HG03439 (cell line): ENCODE data around the gene DCAF5.

Experiments
- ATAC-seq: cut with Tn5 transposase; IDR thresholded peaks from one replicate; pipeline ENCODE4 v1.9.1; 2021; ENCODE audit warnings: mild to moderate bottlenecking, moderate library complexity; ENCODE audit not compliant: unreplicated experiment

The DCAF5 gene

DNA sequence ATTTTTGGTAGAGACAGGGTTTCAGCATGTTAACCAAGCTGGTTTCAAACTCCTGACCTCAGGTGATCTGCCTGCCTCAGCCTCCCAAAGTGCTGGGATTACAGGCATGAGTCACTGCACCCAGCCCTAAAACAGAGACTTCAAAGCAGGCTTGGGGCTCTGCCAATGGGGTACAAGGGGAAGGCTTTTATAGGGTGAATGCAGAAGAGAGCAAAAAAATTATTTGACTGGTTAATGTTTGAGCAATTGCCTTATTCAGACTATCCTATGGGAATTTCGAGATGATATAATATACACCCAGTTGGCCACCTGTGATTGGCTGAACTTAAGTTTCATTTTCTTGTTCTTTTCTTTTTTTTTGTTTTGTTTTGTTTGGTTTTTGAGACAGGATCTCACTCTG is 142.3 kb downstream of the DCAF5 start:
- ATAC-seq: no peak

DNA sequence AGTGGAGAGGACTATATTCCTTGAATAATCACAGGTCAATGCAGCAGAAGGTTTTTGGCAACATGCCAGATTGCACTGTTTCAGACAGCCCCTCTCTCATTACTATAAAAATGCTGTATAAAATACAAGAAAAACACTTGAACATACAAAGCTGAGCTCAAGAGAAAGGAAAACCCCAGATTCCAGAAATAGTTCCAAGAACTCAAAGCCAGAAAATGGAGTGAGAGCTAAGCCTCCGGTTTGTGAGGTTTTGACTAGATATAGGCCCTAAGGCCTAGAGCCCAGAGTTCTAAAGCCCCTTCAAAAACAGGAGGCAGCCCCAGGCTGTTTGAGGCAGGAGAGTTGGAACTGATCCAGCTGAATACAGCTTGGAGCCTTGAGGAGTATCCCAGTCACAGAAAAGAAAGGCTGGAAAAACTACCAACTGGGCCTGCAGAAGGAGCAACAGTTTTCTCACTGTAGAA is 144.5 kb downstream of the DCAF5 start:
- ATAC-seq: no peak

DNA sequence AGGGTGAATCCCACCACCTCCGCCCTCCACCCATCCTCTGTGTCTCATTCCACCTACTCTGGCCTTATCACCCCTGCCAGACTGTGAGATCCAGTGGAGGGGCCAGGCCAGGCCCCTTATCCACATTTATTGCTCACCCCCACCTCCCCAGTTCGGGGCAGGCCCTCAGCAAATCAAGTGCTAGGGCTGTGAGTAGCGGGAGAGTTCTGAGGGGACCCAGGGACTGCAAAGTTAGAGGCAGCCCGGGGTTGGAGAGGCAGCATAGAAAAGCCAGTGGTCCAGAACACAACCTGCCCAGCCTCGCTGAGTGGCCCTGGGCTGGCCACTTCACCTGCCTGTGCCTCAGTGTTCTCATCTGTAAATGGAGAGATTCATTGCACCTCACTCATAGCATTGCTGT is 146.6 kb downstream of the DCAF5 start:
- ATAC-seq: no peak

DNA sequence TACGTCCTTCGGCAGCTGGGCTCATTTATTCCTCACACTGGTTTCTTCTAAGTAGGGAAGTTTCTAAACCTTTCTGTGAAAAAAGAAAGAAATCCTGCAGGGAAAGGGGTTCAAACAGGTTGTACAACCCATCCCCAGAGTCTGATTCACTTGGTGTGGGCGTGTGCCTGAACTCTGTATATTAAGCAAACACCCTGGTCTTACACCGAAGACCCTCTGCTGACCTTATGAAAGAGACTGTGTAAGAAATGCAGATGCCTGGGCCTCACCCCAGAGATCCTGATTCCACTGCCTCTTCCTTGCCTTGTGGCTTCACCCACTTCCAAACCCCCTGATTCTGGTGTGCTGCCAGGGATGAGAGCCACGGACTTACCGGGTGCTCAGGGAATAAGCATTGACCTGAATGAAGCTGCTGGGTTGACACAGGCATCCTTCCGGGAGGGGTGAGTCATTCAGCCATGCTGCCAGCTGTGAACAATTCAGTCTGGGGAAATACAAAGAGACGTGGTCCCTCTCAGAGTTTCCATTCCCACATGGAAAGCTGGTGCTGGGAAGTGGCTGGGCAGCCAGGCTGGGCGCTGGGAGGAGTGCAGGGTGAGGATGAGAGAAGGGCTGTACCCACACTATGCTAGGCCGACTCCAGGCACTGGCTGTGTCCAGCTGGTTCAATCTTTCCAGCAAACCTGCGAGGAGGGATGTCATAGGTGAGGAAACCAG is 147.3 kb downstream of the DCAF5 start:
- no peak for ATAC-seq

DNA sequence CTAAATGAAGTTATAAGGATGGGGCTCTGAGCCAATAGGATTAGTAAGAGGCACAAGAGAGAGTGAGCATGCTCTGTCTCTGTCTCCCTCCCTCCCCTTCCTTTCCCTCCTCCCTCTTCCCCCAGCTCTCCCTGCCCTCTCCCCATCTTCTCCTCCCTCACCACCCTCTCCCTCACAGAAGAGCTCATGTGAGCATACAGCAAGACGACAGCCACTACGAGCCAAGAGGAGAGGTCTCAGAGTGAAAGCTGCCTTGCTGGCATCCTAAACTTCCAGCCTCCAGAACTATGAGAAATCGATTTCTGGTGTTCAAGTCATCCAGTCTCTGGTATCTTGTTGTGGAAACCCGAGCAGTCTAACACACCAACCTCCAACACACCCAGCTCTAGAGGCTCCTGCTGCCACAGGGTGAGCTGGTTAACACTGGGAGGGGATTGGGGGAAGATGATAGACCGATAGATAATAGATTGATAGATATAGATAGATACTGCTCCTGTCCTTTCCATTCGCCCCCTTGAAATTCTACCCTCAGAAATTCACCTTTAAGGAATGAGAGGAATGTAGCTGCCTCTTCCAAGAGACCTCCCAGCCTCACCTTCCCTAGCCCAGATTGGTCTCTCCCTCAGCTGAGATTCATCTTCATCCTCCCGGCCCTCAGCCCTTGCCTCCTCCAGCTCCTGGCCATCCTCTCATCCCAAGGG is 148.0 kb downstream of the DCAF5 start:
- ATAC-seq: no peak

DNA sequence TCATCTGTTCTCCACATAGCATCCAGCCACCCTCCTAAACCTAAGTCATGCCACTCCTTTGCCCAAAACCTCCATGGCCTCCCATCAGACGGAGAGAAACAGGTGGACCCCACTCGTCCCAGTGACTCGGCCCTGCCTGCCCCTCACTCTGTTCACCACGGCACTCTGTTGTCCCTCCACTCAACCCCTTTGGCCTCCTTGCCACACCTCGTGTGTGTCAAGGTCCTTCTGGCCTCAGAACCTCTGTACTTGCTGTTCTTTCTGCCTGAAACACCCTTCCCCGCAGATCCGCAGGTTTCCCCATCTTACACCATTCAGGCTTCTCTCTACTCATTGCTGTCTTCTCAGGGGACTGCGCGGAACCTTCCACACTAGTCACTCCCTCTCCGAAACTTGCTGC is 149.3 kb downstream of the DCAF5 start:
- ATAC-seq: no peak

DNA sequence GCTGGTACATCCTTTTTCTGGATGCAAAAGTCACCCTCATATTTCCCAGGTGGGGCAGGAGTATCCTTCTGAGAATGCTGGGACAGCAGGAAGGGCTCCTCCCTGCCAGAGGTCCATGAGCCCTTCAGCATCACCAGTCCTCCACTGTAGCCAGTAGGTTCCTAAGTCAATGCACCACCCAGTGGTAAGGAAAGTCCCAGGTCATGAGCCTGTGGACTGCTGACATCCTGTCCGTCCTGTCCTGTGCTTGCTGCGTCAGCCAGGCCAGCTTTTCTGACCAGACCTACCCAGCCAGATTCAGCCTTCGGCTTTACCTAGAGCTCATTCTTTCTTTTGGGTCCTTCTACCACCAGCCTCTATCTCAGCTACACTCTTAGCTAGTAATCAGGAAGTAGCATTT is 150.8 kb downstream of the DCAF5 start:
- ATAC-seq: no peak

DNA sequence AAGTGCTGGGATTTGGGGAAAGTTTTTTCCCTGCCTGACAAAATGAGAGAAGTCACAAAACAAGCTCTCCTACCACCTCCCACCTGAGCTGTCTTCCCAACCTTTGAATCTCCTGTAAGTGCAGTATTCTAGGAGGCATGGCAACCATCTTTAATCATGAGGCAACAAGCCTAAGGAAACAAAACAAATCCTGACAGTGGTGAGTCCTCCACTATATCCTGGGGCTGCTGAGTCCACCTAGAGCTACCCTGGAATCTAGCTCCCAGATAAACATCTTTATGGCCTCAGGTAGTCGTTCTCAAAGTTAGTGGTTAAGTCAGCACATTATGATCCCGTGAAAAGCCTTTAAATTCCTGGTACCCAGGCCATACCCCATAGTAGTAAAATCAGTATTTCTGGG is 151.5 kb downstream of the DCAF5 start:
- no peak for ATAC-seq
